ENCODE measurements around the gene GRID1.

Gene GRID1

DNA sequence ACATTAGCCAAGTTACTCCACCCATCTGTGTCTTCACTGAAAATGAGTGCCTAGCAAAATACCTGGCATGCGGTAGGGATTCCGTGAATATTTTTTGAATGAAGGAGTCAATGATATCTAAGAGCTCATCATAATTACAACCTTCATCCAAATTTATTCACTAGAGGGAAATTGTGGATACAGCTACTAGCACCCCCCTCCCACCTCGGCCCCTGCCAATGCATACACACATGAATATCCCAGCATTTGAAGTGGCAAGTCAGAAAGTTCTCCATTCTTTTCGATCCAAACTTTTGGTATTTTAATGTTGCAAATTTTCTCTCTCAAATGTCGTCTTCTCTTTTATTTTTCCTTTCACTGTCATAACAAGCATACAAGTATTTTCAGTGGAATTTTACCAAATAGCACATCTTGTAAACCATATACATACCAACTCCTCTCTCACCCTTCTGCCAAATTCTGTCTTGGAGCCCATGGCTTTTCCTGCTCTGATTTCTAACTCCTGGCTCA, 164.3 kb downstream of the GRID1 start:
- DNase-seq = no peak

DNA sequence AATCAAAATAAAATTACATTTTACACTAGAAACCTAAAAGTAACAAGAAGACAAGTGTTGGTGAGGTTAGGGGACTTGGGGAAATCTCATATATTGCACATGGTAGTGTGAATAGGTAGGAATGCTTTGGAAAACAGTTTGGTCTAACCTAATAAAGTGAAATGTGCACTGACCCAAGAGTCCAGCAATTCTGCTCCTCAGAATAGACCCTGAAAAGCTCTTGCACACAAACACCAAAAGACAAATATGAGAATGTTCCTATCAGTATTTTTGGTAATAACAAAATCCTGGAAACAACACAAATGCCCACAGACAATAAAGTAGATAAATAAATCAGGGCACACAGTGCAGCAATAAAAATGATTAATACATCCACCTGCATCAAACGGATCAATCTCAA, 165.7 kb downstream of the GRID1 start:
- DNase-seq = no peak

DNA sequence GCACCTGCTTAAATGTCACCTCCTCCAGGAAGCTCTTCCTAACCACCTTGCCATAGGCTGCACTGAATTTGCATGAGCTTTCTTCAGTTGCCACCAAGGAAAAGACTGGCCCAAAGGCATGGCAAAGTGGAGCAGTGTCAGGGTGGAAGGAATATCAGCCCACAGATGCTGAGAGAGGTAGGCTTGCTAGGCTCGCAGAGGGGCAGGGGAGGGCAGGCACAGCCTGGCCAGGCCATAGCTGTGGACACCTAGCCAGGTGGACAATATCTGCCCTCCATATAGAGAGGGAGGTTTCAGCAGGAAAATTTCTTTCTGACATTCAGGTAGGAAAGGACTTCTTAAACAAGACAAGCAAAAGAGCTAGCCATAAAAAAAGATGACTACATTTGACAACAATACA, 166.3 kb downstream of the GRID1 start:
- DNase-seq = no peak

DNA sequence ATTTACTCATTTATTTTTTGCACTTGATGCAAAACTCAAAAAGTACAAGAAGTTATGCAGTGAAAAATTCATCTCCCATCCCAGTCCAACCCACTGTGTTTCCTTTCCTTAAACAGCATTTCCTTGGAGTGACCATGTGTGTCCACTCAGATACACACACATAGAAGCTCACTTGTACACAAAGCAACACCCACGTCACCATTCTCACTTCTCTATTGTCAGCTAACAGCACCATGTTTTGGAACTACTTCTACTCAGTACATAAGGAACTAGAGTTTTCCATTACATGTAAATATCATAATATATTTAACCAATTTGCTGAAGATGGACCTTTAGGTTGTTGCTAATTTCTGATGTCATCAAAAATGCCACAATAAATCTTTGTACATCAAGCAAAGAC, 167.6 kb downstream of the GRID1 start:
- no peak for DNase-seq

DNA sequence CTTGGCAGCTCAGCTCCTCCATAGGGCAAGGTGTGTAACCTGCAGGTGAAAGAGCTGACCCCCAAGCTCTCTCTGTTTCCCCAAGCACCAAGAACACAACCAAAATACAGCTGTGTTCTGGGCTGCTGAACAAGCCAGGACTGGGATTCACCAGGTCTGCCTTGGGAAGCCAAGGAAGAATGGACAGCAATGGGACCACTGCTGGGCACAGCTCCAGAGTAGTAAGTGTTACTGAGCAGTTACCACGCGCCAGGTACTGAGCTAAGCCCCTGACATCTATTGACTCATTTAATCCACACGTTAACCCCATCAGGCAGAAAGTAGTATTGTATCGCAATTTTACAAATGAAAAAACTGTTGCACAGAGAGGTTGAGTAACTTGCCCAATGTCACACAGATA, 168.3 kb downstream of the GRID1 start:
- no peak for DNase-seq

DNA sequence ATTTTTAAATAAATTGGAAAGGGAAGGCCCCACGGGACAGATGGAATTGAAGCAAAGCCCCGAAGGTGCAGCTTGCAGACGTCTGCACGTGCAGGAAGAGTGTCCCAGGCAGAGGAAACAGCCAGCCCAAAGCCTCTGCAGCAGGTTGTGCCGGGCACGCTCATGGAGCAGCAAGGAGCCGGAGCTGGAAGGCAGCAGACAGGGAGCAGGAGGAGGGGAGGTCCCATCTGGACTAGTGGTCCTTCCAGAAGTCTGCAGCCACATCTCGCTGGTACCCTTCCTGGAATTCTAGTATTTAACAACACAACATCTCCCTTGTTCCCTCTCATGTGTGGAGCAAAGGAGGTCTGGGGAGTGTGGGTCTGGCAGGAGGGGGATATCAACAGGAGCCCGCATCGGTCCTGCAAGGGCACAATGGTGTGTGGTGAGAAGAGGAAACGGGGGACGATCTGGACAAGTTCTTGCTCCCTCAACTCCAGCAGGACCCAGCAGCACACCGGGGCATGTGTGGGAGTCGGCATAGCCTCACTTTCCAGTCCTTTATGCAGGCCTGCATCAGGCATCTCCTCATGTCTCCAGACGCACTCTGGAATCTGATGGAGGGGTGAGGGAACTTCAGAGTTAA, 169.3 kb downstream of the GRID1 start:
- no peak for DNase-seq

DNA sequence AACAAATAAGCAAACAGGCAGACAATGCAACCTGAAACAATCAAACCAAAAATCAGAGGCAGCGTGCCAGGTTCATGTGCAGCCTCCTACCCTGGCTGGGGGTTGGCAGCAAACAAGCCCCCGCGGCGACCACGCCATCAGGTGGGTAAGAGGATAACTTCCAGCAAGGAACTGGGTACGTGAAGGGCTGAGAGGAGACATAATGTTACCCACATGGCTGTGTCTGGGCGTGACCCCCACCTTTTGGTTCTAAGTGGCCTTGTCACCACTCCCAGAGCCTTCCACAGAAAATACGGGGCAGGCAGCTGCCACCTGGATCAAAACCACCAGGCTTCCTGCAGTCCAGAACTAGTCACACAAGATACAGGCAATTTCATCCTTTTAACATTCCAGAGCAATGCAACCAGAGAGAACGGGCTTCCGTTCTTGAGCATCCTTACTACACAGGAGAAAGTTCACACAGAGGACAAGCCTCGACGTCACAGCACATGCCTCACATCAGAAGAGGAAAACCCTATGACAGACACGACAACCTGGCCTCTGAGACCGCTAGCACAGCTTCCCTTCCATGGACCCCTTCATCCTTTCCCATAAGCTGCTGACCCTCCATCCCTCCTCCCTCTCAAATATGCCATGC, 171.0 kb downstream of the GRID1 start:
- DNase-seq = no peak

DNA sequence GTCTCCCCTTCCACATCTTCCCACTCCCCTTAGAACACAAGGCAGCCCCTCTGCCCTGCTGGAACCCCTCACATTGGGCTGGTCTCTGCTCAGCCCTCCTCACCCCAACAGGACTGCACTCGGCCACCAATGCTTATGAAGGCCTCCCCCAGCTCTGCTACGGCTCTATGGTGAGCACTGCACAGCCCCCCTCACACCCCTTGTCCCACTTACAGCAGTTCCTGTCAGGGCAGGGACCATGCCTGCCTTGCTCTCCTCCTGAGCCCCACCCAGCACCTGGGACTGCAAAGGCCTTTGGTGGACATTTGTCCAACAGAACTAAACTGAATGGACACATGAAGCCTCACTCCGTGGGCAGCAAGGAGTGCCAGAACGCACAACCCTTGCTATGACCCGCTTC, 171.9 kb downstream of the GRID1 start:
- DNase-seq = no peak

DNA sequence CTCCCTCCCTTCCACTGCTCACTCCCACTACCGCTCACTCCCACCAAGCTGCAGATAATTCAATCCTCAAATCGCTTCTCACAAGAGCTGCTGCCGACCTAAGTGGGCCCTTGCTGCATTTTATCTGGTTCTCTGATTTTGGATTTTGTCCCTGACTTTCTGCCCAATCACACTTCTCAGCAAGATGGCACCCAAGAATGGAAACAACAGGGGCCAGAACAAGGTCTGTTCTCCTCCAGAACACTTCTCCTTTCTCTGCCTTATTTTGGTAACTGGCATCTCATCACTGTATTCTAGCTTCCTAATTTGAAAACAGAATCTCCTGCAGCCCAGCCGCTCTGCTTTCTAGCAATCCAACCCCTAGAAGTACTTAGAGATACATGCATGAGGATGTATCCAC, 172.8 kb downstream of the GRID1 start:
- DNase-seq = no peak

DNA sequence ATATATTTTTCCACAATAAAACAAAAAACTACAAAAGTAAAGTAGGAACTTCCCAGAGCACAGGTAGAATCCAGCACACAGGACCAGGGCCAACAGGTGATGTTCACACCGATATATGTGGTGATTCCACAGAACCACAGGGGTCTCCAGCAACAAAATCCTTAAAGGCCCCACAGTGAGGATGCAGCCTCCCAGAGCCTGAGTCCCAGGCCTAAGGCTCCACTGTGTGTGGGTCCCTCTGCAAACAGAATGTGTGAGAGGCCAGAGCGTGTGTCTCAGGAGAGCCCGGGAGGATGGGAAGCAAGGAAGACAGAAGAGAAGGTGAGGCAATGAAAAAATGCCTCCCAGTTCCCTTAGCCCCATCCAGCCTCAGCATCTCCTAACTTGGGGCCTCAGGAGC, 173.9 kb downstream of the GRID1 start:
- no peak for DNase-seq

DNA sequence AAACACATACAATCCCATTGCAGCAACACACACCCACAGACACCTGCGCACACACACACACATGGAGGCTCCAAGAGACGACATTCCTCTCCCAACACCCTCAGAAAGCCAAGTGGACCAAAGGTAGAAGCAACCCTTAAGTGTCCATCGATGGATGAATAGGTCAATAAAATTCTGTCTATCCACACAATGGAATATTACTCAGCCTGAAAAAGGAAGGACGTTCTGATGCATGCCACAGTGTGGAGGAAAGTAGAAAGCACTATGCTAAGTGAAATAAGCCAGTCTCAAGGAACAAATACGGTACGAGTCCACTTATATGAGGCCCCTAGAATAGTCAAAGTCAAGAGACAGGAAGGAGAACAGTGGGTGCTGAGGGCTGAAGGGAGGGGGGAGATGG, 174.4 kb downstream of the GRID1 start:
- no peak for DNase-seq

DNA sequence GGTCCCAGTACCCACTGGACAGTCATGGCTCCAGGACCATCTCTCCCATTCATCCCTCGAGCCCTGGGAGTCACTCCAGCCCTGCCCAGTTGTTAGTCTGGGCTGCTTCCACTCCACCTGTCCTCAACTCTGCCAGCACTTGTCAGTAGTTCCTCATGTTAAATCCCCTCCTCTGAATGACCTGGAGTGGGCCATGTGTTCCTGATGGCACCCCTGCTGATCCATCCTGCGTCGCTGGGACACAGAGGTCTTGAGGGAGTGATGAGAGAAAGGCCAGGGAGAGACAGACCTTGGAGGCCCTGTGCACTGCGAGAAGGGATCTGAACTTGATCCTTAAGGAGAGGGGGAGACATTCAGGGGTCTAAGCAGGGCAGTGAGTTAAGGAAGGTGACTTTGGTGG, 174.9 kb downstream of the GRID1 start:
- DNase-seq = no peak

DNA sequence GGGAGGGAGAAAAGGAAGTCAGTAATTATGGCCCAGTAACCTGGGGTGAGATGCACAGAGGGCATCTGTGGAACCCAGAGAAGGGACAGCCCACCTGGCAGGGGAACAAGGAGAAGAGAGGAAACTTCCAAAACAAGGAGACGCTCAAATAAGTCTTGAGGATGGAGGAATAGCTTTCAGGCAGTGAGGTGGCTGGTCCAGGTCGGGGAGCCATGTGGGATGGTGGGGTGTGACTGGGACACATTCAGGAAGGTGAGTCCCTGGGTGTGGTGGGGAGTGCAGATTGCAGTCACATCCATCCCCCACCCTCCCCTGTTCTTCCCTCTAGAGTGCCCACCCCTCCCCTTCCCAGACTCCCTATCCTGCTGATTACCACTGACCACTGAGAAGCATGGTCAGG, 175.4 kb downstream of the GRID1 start:
- DNase-seq = no peak

DNA sequence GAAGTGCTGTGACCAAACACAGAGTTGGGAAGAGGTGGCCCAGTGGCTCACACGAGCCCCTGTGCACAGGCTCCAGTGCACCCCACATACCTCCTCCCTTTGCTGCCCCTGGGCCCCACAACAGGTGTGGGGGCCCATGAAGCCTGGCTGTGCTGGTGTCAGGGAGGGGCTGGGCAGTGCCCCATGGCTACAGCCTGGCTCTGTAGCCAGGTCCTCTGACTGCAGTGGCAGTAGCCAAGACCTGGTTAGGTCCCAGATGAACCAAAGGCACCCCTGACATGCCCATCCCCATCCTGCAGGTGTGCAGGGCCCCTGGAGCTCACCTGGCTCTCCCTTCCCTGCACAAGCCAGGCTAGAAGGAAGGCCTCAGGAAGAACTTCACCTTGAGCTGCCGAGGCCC, 176.3 kb downstream of the GRID1 start:
- DNase-seq = no peak

DNA sequence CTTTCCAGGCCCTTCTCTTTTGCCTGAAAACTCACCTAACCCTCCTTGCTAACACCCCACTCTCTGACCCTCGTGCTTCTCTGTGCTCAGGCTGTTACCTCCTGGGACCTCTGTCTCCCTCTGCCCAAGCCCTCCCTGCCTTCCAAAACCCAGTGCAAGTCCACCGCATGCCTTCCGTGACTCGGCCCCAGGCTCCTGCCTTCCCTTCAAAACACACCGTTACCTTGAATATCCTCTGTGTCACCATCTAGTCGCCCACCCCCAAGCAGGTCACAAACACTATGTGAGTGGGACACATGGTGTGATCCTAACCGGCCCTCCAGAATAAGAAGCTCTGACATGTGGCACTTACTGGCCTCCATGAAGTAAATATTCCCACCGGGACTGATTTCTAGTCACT, 176.7 kb downstream of the GRID1 start:
- DNase-seq = no peak

DNA sequence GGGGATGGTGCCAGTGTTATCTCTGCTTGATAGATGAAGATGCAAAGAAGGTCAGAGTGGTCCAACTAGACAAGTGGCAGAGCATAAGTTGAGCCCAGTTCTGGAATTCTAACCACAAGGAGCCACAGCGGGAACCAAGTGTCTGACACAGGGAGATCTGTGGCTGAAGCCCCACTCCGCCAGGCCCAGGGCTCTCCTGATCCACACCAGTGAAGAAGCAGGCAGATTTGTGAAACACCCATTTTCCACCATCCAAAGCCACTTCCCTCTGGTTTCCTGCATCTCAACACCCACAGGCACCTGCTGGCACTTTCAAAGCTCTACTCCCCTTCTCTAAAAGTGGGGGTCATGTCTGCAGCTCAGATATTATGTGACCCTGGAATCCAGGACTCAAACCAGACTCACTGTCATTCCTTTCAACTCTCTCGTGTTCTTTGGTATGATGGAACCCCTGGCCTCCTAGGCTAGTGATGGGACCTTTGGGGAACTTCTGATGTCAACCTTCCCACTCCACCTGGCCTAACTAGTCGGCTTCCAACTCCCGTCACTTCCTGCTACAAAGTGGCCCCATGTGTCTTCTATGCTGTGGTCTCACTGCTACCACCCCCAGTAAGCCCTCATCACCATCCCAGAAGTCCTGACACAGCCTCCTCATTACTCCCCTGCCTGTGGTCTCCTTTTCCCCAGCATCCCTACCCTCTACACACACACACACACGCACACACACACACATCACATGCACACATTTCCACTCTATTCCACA, 177.6 kb downstream of the GRID1 start:
- DNase-seq = no peak

DNA sequence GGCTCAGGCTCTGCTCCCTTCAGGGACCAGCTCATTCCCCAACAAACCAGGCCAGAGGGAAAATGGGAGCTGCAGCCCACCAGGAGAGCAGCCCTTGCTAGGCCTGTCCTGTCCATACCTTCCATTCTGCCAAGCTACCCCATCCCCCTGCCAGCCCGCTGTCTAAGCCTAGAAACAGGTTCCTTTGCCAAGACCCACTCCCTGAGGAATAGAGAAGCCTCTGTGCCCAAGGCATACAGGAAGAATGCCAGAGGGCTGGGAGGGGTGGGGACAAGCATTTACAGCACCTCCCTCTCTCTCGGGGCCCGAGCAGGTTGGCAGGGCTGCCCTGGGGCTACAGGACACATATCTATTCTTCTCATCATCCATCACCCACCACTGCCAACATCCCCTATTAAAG, 178.3 kb downstream of the GRID1 start:
- DNase-seq = no peak

DNA sequence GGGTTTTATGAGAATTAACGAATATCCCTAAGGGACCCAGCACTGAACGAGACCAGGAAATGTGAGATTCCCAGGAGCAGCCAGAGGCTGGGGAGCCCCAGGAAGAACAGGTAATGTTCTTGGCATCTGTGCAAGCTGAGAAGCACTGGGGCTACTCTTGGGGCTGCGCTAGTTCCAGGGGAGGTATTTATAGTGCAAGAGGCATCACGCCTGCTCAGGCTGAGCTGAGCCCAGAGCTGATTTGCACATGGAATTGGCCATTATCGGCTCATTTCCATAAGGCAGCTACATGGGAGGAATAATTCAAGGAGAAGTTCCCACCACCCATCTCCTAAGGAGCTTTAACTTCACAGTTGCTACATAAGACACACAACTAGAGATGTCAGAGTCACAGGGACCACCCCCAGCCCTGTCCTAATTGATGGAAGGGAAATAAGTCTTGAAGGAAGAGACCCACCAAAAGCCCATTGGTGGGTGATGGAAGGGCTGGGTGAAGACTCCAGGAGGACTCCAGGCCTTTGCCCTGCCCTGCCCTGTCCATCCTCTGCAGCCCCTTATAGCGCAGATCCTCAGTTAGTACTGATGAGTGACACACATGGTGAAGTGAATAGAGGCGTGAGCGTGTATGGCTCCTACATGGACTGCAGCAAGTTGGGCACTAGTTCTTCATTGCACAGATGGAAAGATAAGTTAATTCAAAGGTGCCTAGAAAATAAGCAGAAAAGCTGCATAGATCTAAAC, 178.9 kb downstream of the GRID1 start:
- DNase-seq = no peak

DNA sequence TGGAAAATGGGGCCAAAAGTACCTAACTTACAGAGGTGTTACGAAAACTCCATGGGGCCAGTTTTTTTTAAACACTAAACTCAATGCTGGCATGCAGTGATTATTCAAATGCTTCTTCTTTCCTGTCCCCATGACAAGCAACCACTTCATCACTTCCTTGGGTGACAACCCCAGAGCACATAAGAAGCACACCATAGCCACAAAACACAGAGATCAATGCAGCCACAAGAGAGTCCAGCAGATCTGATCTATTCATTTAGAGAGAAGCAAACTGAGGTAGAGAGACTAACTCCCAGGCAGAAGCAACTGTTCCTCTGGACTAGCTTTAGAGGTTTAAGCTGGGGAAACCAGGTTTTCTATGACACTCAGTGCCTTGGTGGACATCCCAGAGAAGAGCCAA, 180.0 kb downstream of the GRID1 start:
- DNase-seq = no peak

DNA sequence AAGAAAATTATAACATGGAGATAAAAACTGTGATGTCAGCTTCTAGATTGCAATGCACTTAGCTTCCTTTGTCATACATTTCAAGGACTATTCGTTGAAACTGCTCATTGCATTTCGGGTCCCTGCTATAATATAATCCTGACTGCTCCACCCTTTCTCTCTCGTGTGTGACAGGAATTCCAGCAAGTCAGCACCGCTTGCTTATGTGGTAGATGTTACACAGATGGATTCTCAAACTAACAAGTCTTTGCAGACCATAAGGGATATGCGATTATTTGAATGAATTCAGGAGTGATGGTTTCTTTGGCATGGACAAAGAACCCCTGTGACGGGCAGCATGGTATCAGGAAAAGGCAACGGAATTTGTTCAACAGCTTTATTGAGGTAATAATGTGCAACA, 184.0 kb downstream of the GRID1 start:
- no peak for DNase-seq

DNA sequence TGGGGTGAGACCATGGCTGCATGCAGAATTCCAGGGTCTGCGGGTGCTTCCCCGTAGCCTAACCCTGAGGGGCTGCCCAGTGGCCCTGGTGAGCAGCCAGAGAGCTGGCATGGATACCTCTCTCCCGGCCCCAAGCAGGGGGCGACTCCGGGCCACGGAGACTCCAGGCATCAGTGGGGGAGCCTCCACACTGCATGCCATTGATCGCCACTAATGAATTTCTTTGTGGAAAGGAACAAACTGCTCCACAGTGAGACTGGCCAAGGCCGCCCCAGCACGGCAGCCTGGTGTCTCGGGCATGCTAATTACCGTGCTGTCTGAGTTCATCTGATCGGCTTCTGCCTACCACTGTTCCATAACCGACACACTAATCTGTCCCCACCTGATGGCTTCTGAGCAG, 184.4 kb downstream of the GRID1 start:
- no peak for DNase-seq

DNA sequence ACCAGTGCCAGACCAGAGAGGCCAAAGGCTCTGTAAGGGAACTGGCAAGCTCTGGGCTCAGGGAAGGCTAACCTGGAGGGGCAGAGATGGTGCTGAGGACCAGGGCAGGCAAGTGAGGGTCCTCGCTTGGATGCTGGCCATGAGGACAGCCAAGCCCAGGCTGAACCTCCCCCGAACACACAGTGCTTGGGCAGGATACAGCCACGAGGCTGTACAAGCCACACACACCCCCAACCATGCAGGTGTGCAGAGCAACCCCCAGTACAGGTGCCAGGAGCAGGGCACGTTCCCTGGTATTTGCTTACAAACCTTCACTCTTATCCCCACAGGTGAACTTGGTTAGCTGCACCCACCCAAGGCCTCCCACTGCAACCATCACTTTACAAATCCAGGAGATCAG, 185.7 kb downstream of the GRID1 start:
- DNase-seq = no peak

DNA sequence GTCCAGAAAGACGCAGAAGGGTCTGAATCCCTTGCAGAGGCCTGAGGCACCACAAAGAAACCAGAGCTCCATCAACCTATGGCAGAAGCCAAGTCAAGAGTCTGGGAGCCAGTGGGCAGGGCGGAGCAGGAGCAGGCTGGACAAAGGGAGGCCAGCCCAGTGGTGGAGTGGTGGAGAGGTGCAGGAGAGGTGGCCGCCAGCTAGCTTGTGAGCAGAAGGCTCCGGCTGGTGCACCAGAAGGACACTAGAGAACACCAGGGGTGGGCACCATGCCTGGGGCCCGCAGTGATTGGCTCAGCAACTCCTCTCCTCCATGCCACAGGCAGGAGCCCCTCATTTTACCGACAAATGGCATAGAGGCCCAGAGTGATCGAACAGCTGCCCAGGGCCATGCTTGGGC, 186.6 kb downstream of the GRID1 start:
- no peak for DNase-seq

DNA sequence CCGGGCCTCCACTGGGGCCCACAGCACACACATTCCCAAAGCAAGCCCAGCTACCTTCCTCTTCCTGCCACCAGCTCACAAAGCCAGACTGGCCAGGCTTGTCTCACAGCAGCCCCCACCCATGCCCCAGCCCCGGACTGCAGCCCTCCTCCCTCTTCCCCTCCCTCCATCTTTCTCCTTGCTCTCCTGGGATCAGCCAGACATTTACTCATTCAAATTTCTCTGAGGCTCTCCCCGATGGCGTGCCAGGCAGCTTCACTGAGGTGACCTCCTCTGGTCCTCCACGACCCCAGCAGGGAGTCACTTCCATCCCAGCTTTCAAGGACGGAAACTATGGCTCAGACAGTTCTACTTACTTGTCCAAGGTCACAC, 187.5 kb downstream of the GRID1 start:
- no peak for DNase-seq

Data from DMS53 (cell line).